ENCODE results near the gene ASB13. TPM values are rescaled to one million over a fixed set of nuclear protein-coding genes. Genes with fewer than 3 reads are reported as not detected.

ASB13 gene
- total RNA-seq, 2 experiments from 2014 or later = 1.9 to 2.9 TPM

DNA sequence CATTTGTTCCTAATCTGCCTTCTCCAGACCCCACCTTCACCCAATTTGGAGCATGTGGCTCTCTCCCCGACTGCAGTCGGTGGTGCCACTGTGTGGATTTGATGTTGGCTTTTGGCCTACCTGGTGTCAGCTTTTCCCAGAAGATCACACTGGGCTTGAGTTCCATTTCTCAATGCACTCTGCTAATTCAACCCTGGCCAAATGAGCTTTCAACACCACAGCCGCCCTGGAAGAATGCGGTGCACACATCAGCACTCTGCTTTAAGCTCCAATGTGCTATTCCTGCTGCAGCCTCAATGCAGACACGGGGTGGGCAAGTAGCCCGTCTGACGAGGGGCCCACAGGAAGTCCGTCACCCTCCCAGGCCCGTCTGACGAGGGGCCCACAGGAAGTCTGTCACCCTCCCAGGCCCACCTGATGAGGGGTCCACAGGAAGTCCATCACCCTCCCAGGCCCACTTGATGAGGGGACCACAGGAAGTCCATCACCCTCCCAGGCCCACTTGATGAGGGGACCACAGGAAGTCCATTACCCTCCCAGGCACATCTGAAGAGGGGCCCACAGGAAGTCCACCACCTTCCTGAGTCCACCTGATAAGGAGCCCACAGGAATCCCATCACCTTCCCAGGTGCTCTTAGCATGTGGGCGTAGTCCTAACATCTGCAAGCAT, 64.4 kb downstream of the ASB13 start:
- DNase-seq (no peak), ATAC-seq (ENCODE audit: poor library complexity) (no peak)
- Mint-ChIP-seq H3K4me3 (no peak overlapping the region), H3K27ac (no peak overlapping the region), H3K27me3 (no peaks in the 10 kb centered on the region), H3K36me3 (ENCODE audit: low read depth) (no peaks in the 10 kb centered on the region), H3K9me3 (no peaks in the 10 kb centered on the region), H3K4me1 (ENCODE audit: low read depth) (no peaks in the 10 kb centered on the region)
- ChIA-PET POLR2A (no interaction called here), CTCF (no interaction called here)
- H3K4me3 ChIP-seq (ENCODE audit: low read length) = no peak overlapping the region
- intact Hi-C loops (cut with DNase I, micrococcal nuclease) = no loop called here
- H3K36me3 ChIP-seq (ENCODE audit: insufficient read depth, low read length) = no peaks in the 10 kb centered on the region
- peaks cover 0 to 16% of the 10 kb centered on the region in 2 experiments for H3K9me3 ChIP-seq (ENCODE audit: control insufficient read depth in 1 of 2, insufficient read depth in 1 of 2, low read length in 2 of 2)
- H3K27me3 ChIP-seq (ENCODE audit: control insufficient read depth in 1 of 2, insufficient read depth in 2 of 2, low read length in 2 of 2) = no peaks in the 10 kb centered on the region
- no peaks in the 10 kb centered on the region for H3K4me1 ChIP-seq (ENCODE audit: insufficient read depth, low read length)
- H3K27ac ChIP-seq (ENCODE audit: low read depth in 1 of 2, low read length in 2 of 2) = no peak overlapping the region
- TF ChIP-seq, protein P1, sequence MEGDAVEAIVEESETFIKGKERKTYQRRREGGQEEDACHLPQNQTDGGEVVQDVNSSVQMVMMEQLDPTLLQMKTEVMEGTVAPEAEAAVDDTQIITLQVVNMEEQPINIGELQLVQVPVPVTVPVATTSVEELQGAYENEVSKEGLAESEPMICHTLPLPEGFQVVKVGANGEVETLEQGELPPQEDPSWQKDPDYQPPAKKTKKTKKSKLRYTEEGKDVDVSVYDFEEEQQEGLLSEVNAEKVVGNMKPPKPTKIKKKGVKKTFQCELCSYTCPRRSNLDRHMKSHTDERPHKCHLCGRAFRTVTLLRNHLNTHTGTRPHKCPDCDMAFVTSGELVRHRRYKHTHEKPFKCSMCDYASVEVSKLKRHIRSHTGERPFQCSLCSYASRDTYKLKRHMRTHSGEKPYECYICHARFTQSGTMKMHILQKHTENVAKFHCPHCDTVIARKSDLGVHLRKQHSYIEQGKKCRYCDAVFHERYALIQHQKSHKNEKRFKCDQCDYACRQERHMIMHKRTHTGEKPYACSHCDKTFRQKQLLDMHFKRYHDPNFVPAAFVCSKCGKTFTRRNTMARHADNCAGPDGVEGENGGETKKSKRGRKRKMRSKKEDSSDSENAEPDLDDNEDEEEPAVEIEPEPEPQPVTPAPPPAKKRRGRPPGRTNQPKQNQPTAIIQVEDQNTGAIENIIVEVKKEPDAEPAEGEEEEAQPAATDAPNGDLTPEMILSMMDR (IDR thresholded peaks at IDR 0.05) = no peak

DNA sequence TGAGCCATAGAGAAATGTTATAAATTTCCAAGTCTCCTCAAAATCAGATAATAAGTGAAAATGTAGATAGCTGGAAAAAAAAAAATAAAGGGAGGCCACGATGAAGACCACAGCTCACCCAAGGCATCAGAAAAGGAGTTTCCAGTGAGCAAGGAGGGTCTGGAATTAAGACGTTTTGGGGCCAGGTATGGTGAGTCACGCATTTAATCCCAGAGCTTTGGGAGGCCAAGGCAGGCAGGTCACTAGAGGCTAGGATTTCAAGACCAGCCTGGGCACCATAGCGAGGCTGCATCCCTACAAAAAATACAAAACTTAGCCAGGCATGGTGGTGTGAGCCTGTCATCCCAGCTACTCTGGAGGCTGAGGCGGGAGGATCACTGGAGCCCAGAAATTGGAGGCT, 65.5 kb downstream of the ASB13 start:
- Histone ChIP-seq H3K4me1 (ENCODE audit: insufficient read depth, low read length) (no peaks in the 10 kb centered on the region), H3K27ac (ENCODE audit: low read depth in 1 of 2, low read length in 2 of 2) (no peak overlapping the region), H3K36me3 (ENCODE audit: insufficient read depth, low read length) (no peaks in the 10 kb centered on the region), H3K4me3 (ENCODE audit: low read length) (no peak overlapping the region), H3K9me3 (ENCODE audit: control insufficient read depth in 1 of 2, insufficient read depth in 1 of 2, low read length in 2 of 2) (peaks cover 0 to 20% of the 10 kb centered on the region in 2 experiments), H3K27me3 (ENCODE audit: control insufficient read depth in 1 of 2, insufficient read depth in 2 of 2, low read length in 2 of 2) (no peaks in the 10 kb centered on the region)
- ChIA-PET POLR2A (no interaction called here), CTCF (no interaction called here)
- H3K4me3 Mint-ChIP-seq = no peak overlapping the region
- H3K27me3 Mint-ChIP-seq = no peaks in the 10 kb centered on the region
- no peak overlapping the region for H3K27ac Mint-ChIP-seq
- ATAC-seq (ENCODE audit: poor library complexity) (no peak), DNase-seq (no peak)
- no peaks in the 10 kb centered on the region for H3K36me3 Mint-ChIP-seq (ENCODE audit: low read depth)
- TF ChIP-seq, protein P1 (IDR thresholded peaks at IDR 0.05) = no peak
- H3K9me3 Mint-ChIP-seq = no peaks in the 10 kb centered on the region
- intact Hi-C loops (cut with DNase I, micrococcal nuclease) = no loop called here
- no peaks in the 10 kb centered on the region for H3K4me1 Mint-ChIP-seq (ENCODE audit: low read depth)

DNA sequence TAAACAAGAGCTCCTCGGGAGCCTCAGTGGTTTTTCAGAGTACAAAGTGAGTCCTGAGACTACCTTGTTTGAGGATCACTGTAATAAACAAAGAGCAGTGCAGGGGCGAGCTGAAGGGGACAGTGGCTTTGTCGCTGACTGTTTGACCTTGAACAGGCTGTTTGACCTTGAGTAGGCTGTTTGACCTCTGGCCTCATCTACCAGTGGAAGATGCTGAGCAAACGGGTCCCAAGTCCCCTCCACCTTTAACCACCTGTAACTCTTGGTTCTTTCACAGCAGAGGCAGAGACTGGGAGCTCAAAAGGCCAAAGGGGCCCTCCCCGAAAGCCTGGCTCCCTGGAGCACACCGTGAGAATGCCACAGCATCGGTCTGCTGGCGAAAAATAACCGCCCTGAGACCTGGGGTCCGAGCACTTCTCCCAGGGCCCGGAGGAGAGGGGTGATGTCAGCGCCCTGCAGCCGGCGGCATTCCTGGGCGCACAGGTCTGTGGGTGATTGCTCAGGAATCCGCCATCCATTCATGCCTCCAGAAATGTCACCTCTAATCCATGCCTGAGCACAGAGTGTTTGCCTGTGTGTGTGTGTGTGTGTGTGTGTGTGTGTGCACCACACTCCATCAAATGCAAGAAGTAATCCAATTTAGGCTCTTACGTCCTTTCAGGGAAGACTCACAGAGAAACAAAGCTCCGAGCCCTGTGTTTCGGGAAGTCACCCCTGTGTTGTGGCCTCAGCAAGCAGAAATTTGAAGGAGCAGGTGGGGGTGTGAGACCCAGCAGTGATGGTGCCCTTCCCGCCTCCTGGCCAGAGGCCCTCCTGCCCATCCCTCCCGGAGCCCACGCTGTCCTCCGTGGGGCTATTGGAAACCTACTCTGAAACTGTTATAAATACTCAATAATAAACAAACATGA, 66.5 kb downstream of the ASB13 start:
- H3K9me3 ChIP-seq (ENCODE audit: control insufficient read depth in 1 of 2, insufficient read depth in 1 of 2, low read length in 2 of 2) = peaks cover 0 to 20% of the 10 kb centered on the region in 2 experiments
- ChIA-PET CTCF (no interaction called here), POLR2A (no interaction called here)
- no peak for ATAC-seq (ENCODE audit: poor library complexity)
- no peak overlapping the region for H3K4me3 ChIP-seq (ENCODE audit: low read length)
- H3K36me3 Mint-ChIP-seq (ENCODE audit: low read depth) = no peaks in the 10 kb centered on the region
- H3K4me1 Mint-ChIP-seq (ENCODE audit: low read depth) = peaks cover 6% of the 10 kb centered on the region
- no peak overlapping the region for H3K27ac Mint-ChIP-seq
- H3K27ac ChIP-seq (ENCODE audit: low read depth in 1 of 2, low read length in 2 of 2) = no peak overlapping the region
- H3K4me1 ChIP-seq (ENCODE audit: insufficient read depth, low read length) = no peaks in the 10 kb centered on the region
- H3K4me3 Mint-ChIP-seq = no peak overlapping the region
- H3K36me3 ChIP-seq (ENCODE audit: insufficient read depth, low read length) = no peaks in the 10 kb centered on the region
- TF ChIP-seq, protein P1 (IDR thresholded peaks at IDR 0.05) = no peak
- intact Hi-C loops (cut with DNase I, micrococcal nuclease) = no loop called here
- no peak for DNase-seq
- H3K9me3 Mint-ChIP-seq = no peaks in the 10 kb centered on the region
- H3K27me3 Mint-ChIP-seq = peaks cover 3% of the 10 kb centered on the region
- no peaks in the 10 kb centered on the region for H3K27me3 ChIP-seq (ENCODE audit: control insufficient read depth in 1 of 2, insufficient read depth in 2 of 2, low read length in 2 of 2)
